Hepatic stellate cell (primary cell): ENCODE results near the gene ACTRT1.

ENCODE experiments used
- DNase-seq: peaks from one replicate; pipeline ENCODE4 v3.0.0; 2011; ENCODE audit warnings: low spot score

The ACTRT1 gene

DNA sequence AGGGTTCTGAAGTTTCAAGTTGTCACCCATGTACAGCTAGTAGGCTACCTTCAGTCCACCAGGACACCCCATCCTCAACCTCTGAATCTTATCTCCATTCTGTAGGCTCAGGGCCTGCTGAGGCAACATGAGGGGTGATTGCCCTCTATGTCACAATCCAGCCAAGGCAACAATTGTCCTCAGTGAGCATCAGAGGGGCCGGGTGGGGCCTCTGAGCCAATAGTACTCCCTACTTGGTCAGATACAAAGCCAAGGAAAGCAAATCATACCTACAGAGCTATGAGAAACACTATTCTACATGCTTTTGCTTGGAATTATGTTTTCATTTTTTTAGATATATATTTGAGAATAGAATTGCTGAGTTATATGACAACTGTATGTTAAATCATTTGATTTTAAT is at the start of gene ACTRT1:
TSS of gene ACTRT1 (minus strand) at position 101 of the 400 bp plus-strand sequence. CDS start 197 bp downstream, outside the sequence.
- no peak for DNase-seq

DNA sequence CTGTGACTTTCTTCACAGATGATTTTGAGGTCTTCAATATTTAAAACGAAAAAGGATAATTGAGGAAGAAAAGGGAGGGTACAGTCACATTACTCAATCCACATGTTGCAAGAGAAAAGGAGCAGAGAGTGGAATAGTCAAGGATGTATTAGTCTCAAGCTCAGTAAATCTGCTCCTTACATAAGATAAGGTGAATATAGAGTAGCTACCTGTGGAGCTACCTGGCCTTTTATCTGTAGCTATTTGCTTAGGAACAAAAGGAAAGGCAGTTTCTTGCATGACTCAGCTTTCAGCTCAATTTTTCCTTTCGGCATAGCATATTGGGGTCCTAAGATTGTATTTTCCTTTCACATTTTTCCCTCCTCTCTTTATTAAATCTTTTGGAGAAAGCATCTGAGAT is 26.3 kb upstream of the ACTRT1 start:
- no peak for DNase-seq

DNA sequence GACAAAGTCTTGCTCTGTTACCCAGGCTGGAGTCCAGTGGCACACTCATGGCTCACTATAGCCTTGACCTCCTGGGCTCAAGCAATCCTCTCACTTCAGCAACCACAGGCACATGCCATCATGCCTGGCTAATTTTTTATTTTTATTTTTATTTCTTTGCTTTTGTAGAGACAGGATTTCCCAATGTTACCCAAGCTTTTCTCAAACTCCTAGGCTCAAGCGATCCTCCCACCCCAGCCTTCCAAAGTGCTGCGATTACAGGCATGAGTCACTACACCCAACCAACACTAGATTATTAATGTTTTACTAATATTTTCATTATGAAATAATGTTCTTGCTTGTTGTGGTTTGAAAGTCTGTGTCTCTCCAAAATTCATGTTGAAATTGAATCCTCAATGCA is 5.2 kb upstream of the ACTRT1 start:
- no peak for DNase-seq

DNA sequence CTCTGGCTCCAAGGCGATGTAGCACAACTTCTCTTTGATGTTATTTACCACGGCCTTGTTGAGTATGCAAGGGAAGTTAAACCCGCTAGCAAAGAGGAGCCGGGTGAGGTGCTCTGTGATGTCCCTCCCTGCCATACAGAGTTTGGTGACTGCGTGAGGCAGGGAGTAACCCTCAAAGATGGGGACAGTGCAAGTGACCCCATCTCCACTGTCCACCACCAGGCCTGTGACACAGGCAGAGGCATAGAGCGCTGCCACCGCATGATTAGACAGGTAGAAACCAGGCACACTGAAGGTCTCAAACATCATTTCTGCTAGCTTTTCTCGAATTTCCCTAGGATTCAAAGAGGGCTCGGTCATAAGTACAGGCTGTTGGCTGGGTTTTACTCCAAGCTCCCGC is 677 bp downstream of the ACTRT1 start:
- no peak for DNase-seq

DNA sequence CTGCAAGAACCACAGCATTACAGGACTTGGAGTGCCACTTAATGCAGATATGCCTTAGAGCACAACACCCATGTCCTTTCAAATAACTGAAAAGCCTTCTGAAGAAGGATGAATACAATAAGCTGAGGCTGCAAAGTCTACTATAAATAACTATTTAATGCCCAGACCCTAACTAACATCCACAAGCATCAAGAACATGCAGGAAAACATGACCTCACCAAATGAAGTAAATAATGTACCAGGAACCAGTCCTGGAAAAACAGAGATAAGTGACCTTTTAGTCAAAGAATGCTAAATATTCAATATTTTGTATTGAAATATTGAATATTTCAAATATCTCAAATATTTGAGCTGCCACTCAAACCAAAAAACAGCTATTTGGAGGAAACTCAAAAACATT is 16.9 kb downstream of the ACTRT1 start:
- DNase-seq, result no peak

DNA sequence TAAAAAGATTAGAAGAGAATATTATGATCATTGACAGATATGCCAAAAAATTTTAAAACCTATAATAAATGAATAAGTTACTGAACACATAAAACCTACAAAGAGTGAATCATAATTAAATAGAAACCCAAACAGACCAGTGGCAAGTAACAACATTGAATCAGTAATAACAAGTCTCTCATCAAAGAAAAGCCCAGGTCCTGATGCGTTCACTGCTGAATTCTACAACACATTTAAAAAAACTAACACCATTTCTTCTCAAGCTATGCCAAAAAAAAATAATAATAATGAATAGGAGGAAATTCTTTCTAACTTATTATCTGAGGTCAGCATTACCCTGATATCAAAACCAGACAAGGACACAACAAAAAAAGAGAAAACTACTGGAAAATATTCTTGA is 30.6 kb downstream of the ACTRT1 start:
- no peak for DNase-seq

DNA sequence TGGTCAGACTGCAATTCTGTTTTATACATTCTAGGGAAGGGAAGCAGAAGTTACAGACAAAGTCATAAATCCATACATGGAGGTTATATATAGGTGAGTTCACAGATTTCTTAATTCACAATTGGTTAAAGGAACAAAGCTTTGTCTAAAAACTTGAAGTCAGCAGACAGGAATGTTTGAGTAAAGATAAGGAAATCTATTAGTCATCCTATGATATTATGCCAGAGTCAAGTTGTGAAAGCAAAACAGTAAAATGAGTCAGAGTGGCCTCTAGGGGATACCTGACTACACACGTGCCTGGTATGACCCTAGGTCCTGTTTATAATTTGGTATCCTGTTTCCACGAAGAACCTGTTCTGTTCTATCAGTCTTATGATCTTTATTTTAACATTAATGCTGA is 31.5 kb downstream of the ACTRT1 start:
- no peak for DNase-seq

DNA sequence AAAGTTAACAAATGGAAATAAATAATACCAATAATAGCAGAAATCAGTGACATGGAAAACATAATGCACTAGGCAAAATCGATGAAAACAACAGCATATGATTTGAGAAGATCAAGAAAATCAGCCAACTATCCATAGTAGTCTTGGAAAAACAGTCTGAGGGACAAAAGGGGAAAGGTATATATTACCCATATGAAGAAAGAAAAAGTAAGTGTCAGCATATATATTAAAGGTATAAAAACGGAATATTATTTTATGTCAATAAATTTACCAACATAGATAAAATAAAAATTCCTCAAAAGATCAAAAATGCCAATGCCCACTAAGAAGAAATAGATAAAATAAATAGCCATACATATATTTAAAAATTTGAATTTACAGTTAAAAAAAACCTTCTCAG is 33.0 kb downstream of the ACTRT1 start:
- no peak for DNase-seq

DNA sequence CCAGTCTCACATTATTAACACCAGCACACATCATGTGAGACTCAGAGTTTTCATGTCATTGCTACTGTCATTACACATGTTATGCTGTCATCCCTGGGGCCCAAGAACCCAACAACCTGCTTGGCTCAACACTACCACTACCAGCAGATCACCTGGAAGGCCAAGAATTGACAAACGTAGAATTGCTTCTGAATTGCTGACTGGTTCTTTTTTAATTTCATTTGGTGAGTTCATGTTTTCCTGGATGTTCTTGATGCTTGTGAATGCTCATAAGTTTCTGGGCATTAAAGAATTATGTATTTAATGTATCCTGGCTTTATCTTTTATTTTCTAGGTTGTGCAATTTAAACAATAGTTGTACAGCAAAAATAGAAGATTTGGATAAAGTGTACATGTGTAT is 40.2 kb downstream of the ACTRT1 start:
- no peak for DNase-seq

DNA sequence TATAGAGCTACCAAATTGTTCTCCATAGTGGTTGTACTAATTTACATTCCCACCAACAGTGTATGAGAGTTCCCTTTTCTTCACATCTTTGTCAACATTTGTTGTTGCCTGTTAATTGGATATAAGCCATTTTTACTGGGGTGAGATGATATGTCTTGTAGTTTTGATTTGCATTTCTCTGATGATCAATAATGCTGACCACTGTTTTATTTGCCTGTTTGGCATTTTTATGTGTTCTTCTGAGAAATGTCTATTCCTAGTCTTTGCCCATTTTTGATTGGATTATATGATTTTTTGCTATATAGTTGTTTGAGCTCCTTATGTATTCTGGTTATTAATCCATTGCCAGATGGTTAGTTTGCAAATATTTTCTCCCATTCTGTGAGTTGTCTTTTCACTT is 44.3 kb downstream of the ACTRT1 start:
- no peak for DNase-seq
